Mammary epithelial cell (primary cell): Measurements from ENCODE around the gene HSDL1.

Experiments
- EZH2 ChIP-seq: IDR thresholded peaks from 2 replicates; pipeline ENCODE4 v1.6.1; 2012; ENCODE audit warnings: low read length, inconsistent platforms, borderline replicate concordance
- TF ChIP-seq, protein P1 (sequence below), 2 donors: IDR thresholded peaks in 1 of 2; conservative IDR thresholded peaks in 1 of 2; 2 replicates each; pipeline ENCODE4 v1.5.1; 2011 to 2012; ENCODE audit warnings: inconsistent platforms in 2 of 2, low read length in 2 of 2, mild to moderate bottlenecking in 2 of 2, control low read depth in 1 of 2, low read depth in 1 of 2; ENCODE audit not compliant: insufficient read depth in 1 of 2; ENCODE audit errors: extremely low read depth in 1 of 2

GRCh38 chr16:84085773-84086172 is 59.2 kb downstream of the HSDL1 start:
- TF ChIP-seq, protein P1, sequence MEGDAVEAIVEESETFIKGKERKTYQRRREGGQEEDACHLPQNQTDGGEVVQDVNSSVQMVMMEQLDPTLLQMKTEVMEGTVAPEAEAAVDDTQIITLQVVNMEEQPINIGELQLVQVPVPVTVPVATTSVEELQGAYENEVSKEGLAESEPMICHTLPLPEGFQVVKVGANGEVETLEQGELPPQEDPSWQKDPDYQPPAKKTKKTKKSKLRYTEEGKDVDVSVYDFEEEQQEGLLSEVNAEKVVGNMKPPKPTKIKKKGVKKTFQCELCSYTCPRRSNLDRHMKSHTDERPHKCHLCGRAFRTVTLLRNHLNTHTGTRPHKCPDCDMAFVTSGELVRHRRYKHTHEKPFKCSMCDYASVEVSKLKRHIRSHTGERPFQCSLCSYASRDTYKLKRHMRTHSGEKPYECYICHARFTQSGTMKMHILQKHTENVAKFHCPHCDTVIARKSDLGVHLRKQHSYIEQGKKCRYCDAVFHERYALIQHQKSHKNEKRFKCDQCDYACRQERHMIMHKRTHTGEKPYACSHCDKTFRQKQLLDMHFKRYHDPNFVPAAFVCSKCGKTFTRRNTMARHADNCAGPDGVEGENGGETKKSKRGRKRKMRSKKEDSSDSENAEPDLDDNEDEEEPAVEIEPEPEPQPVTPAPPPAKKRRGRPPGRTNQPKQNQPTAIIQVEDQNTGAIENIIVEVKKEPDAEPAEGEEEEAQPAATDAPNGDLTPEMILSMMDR (conservative IDR thresholded peaks at IDR 0.05 in 1 of 2, IDR thresholded peaks at IDR 0.05 in 1 of 2; ENCODE audit: extremely low read depth in 1 of 2, insufficient read depth in 1 of 2, low read depth in 1 of 2, low read length in 2 of 2), result no peak
- no peak for TF ChIP-seq EZH2
